Activated CD8-positive, alpha-beta memory T cell treated with anti-CD3 and anti-CD28 coated beads, Interleukin-2, amount 50 U/mL, for 1 hour (primary cell): ENCODE measurements around the gene NRG2.

Experiments
- DNase-seq: peaks from one replicate; pipeline ENCODE4 v3.0.0-alpha.2; 2020; ENCODE audit errors: extremely low read depth

Gene NRG2

GRCh38 chr5:139968547-139969261 is 74.4 kb downstream of the NRG2 start:
- DNase-seq: peak; percentile 67

GRCh38 chr5:139967353-139967752 is 75.7 kb downstream of the NRG2 start:
- no peak for DNase-seq

- DNase-seq: no peak
Observed at GRCh38 chr5:139966856-139967255, 76.2 kb downstream of the NRG2 start.

- DNase-seq: no peak
Observed at GRCh38 chr5:139964994-139965565, 78.0 kb downstream of the NRG2 start.

- DNase-seq: no peak
Observed at GRCh38 chr5:139964266-139964993, 78.7 kb downstream of the NRG2 start.

- no peak for DNase-seq
Observed at GRCh38 chr5:139962445-139962844, 80.7 kb downstream of the NRG2 start.

- DNase-seq: no peak
Observed at GRCh38 chr5:139961435-139962157, 81.5 kb downstream of the NRG2 start.

- DNase-seq: no peak
Observed at GRCh38 chr5:139960723-139961383, 82.2 kb downstream of the NRG2 start.

GRCh38 chr5:139958432-139959148 is 84.5 kb downstream of the NRG2 start:
- DNase-seq: no peak

- DNase-seq: no peak
Observed at GRCh38 chr5:139956342-139956741, 86.8 kb downstream of the NRG2 start.

- no peak for DNase-seq
Observed at GRCh38 chr5:139955616-139956273, 87.4 kb downstream of the NRG2 start.

GRCh38 chr5:139955053-139955605 is 88.0 kb downstream of the NRG2 start:
- DNase-seq: no peak

- DNase-seq: no peak
Observed at GRCh38 chr5:139954462-139954861, 88.6 kb downstream of the NRG2 start.

- DNase-seq: no peak
Observed at GRCh38 chr5:139954022-139954421, 89.1 kb downstream of the NRG2 start.

- DNase-seq: no peak
Observed at GRCh38 chr5:139952574-139952973, 90.5 kb downstream of the NRG2 start.

- no peak for DNase-seq
Observed at GRCh38 chr5:139951983-139952382, 91.1 kb downstream of the NRG2 start.

- DNase-seq: no peak
Observed at GRCh38 chr5:139951296-139951924, 91.7 kb downstream of the NRG2 start.

- no peak for DNase-seq
Observed at GRCh38 chr5:139950436-139950835, 92.7 kb downstream of the NRG2 start.

GRCh38 chr5:139949710-139950109 is 93.4 kb downstream of the NRG2 start:
- no peak for DNase-seq

GRCh38 chr5:139947727-139948126 is 95.4 kb downstream of the NRG2 start:
- DNase-seq: no peak
